Natural killer cell (primary cell): Measurements from ENCODE around the gene ABCC2. TPM values are rescaled to one million over a fixed set of nuclear protein-coding genes. Genes with fewer than 3 reads are reported as not detected.
A peak's percentile ranks its signal among the peaks of the same experiment; 100 is the strongest.

ENCODE experiments used
- ATAC-seq, 3 donors: fragments of 150-1000 bp in 2 of 3; fragments of 200-7000 bp in 1 of 3; cut with Tn5 transposase; 1 replicate in 1 of 3; 2 replicates in 2 of 3; pipeline ENCODE4 v1.10.0; 2021; ENCODE audit warnings: mild to moderate bottlenecking in 2 of 3, moderate library complexity in 2 of 3
- DNase-seq, 2 donors: peaks; one replicate each; pipeline versions ENCODE4 v3.0.0 to v3.0.0-alpha.2; 2013 to 2021; ENCODE audit warnings: mixed read lengths in 1 of 2
- H3K27ac ChIP-seq: one replicate; pipeline ENCODE4 v1.5.1; 2013; ENCODE audit warnings: mild to moderate bottlenecking, low read length
- H3K27me3 ChIP-seq: one replicate; pipeline ENCODE4 v1.6.1; 2013; ENCODE audit warnings: low read length; ENCODE audit not compliant: control insufficient read depth, insufficient read depth
- H3K36me3 ChIP-seq: one replicate; pipeline ENCODE4 v1.6.1; 2013; ENCODE audit warnings: low read length; ENCODE audit not compliant: control insufficient read depth, insufficient read depth
- H3K4me1 ChIP-seq: one replicate; pipeline ENCODE4 v1.6.1; 2013; ENCODE audit warnings: low read length; ENCODE audit not compliant: control insufficient read depth, insufficient read depth
- H3K4me3 ChIP-seq: one replicate; pipeline ENCODE4 v1.5.1; 2013; ENCODE audit warnings: low read length
- H3K9me3 ChIP-seq: one replicate; pipeline ENCODE4 v1.6.1; 2013; ENCODE audit warnings: low read length; ENCODE audit not compliant: control insufficient read depth, insufficient read depth
- H3K27ac Mint-ChIP-seq, 2 donors: one replicate each; pipeline ENCODE4 v1.8.0; 2022; ENCODE audit warnings: mild to moderate bottlenecking in 2 of 2, mixed read lengths in 2 of 2, moderate library complexity in 1 of 2
- H3K27me3 Mint-ChIP-seq, 2 donors: one replicate each; pipeline ENCODE4 v1.8.0; 2022; ENCODE audit warnings: low read depth in 2 of 2, mixed read lengths in 2 of 2
- H3K36me3 Mint-ChIP-seq: one replicate; pipeline ENCODE4 v1.8.0; 2022; ENCODE audit warnings: mixed read lengths
- H3K4me1 Mint-ChIP-seq, 2 donors: one replicate each; pipeline ENCODE4 v1.8.0; 2022; ENCODE audit warnings: mixed read lengths in 2 of 2
- H3K4me3 Mint-ChIP-seq: one replicate; pipeline ENCODE4 v1.8.0; 2022; ENCODE audit warnings: mild to moderate bottlenecking, moderate library complexity, mixed read lengths
- H3K9me3 Mint-ChIP-seq, 2 donors: one replicate each; pipeline ENCODE4 v1.8.0; 2022; ENCODE audit warnings: mixed read lengths in 2 of 2
- WGBS: methylation state at CpG from one replicate; pipeline ENCODE4 v1.1.7; 2013; ENCODE audit warnings: missing lambda C conversion rate; ENCODE audit not compliant: insufficient coverage; 5-methylcytosine and 5-hydroxymethylcytosine counted together
- intact Hi-C: fragments of 100-400 bp; cut with micrococcal nuclease; formaldehyde crosslinking; loops from one replicate; pipeline ENCODE4 v1.14.2; 2022
- total RNA-seq, 4 donors: library from RNA; stranded (reverse); fragments of 120-200 nt in 1 of 4; gene quantifications; one replicate each; pipeline versions ENCODE4 v1.2.3 to v1.2.4, GENCODE V29; 2013 to 2022
- TF ChIP-seq, protein P1 (sequence below): fragments of 200-600 bp; IDR thresholded peaks from one replicate; pipeline ENCODE4 v1.8.0; 2022; ENCODE audit warnings: antibody characterized with exemption

The ABCC2 gene
- total RNA-seq, 3 donors from 2014 or later (not counting 1 experiment from before 2014, with no cell fraction given), result 1.3 to 3.4 (median 2.7) TPM

DNA sequence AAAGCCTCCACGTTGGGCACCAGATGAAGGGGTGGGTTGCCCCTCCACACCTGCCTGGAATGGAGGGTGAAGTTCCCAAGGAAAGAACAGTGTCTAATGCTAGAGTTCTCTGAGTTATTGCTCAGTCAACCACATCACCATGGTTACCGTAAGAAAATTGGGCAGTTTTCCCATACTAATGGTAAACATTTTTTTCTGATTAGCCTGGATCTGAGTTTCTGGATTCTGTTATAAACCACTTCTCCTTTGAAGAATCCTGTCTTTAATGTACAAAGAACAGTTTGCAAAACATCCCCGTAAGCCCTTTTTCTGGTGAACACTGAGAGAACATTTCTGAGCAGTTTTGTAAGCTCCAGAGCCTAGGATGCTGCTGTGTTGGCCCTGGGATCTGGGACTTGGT is 45.5 kb downstream of the ABCC2 start:
- no peak overlapping the region for H3K27ac ChIP-seq
- Mint-ChIP-seq H3K4me3 (no peak overlapping the region), H3K9me3 (peaks cover 0 to 5% of the 10 kb centered on the region in 2 donors), H3K36me3 (no peaks in the 10 kb centered on the region), H3K4me1 (peaks cover 7 to 16% of the 10 kb centered on the region in 2 donors), H3K27me3 (no peaks in the 10 kb centered on the region), H3K27ac (no peak overlapping the region)
- H3K36me3 ChIP-seq, result no peaks in the 10 kb centered on the region
- no peak overlapping the region for H3K4me3 ChIP-seq
- ATAC-seq (no peak), DNase-seq (no peak)
- TF ChIP-seq, protein P1, sequence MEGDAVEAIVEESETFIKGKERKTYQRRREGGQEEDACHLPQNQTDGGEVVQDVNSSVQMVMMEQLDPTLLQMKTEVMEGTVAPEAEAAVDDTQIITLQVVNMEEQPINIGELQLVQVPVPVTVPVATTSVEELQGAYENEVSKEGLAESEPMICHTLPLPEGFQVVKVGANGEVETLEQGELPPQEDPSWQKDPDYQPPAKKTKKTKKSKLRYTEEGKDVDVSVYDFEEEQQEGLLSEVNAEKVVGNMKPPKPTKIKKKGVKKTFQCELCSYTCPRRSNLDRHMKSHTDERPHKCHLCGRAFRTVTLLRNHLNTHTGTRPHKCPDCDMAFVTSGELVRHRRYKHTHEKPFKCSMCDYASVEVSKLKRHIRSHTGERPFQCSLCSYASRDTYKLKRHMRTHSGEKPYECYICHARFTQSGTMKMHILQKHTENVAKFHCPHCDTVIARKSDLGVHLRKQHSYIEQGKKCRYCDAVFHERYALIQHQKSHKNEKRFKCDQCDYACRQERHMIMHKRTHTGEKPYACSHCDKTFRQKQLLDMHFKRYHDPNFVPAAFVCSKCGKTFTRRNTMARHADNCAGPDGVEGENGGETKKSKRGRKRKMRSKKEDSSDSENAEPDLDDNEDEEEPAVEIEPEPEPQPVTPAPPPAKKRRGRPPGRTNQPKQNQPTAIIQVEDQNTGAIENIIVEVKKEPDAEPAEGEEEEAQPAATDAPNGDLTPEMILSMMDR, result no peak
- peaks cover 6% of the 10 kb centered on the region for H3K9me3 ChIP-seq
- no peaks in the 10 kb centered on the region for H3K27me3 ChIP-seq
- H3K4me1 ChIP-seq, result peaks cover 6% of the 10 kb centered on the region
- WGBS, result 97% methylated on average over 2 of the region's 3 CpGs
- intact Hi-C loops, result no loop called here

DNA sequence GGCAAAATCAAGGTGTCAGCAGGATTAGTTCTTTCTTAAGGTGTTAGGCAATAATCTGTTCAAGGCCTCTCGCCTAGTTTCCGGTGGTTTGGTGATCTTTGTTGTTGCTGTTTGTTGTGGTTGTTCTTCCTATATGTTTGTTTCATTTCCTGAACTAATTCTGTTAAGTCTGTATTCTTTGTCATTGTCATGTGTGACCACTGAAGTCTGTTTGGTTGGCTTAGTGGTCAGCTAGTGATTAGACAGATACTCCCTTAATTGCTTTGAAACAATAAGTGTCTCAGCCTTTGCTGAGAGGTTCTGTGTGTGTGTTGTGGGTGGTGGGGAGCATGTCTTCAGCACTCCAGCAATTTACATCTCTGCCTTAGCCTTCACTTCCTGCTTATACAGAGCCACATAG is 46.0 kb downstream of the ABCC2 start:
- H3K27me3 Mint-ChIP-seq, result no peaks in the 10 kb centered on the region
- peak overlapping the region in 1 of 2 donors; percentile 65 for H3K27ac Mint-ChIP-seq
- no peak overlapping the region for H3K4me3 Mint-ChIP-seq
- H3K27ac ChIP-seq, result no peak overlapping the region
- WGBS, result 25% methylated on average over 2 of the region's 2 CpGs
- peaks cover 6% of the 10 kb centered on the region for H3K4me1 ChIP-seq
- peaks cover 6% of the 10 kb centered on the region for H3K9me3 ChIP-seq
- H3K36me3 ChIP-seq, result no peaks in the 10 kb centered on the region
- H3K4me1 Mint-ChIP-seq, result peaks cover 7 to 16% of the 10 kb centered on the region in 2 donors
- ATAC-seq (peak in 1 of 3 donors; percentile 66), DNase-seq (peak in 1 of 2 donors; percentile 15)
- no peak overlapping the region for H3K4me3 ChIP-seq
- intact Hi-C loops, result no loop called here
- no peaks in the 10 kb centered on the region for H3K36me3 Mint-ChIP-seq
- no peaks in the 10 kb centered on the region for H3K27me3 ChIP-seq
- H3K9me3 Mint-ChIP-seq, result peaks cover 0 to 5% of the 10 kb centered on the region in 2 donors
- TF ChIP-seq, protein P1, result no peak

DNA sequence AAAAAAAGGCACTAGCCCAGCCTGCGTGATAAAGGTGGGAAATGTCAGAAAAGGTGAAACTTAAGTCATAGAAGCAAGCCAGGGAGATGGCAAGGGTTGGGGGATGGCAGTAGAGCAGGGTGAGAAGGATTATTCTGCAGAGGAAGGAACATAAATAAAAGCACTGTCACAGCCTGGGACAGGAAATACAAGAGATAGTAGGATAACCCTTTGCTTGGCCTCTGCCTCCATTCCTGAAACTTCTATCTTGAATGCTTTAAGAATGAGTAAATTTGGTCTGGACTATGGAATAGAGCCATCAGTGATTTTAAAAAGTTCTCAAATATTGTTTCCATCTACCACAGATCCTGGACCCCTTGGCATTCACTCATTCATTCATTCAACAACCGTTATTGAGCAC is 50.0 kb downstream of the ABCC2 start:
- H3K4me3 ChIP-seq, result no peak overlapping the region
- ATAC-seq (no peak), DNase-seq (no peak)
- peaks cover 0 to 5% of the 10 kb centered on the region in 2 donors for H3K9me3 Mint-ChIP-seq
- no peaks in the 10 kb centered on the region for H3K27me3 ChIP-seq
- H3K27me3 Mint-ChIP-seq, result no peaks in the 10 kb centered on the region
- 91% methylated on average over 2 of the region's 2 CpGs for WGBS
- H3K36me3 ChIP-seq, result no peaks in the 10 kb centered on the region
- peaks cover 6% of the 10 kb centered on the region for H3K9me3 ChIP-seq
- H3K4me3 Mint-ChIP-seq, result no peak overlapping the region
- intact Hi-C loops, result no loop called here
- no peak overlapping the region for H3K27ac Mint-ChIP-seq
- H3K36me3 Mint-ChIP-seq, result no peaks in the 10 kb centered on the region
- peaks cover 6% of the 10 kb centered on the region for H3K4me1 ChIP-seq
- TF ChIP-seq, protein P1, result no peak
- peaks cover 7 to 16% of the 10 kb centered on the region in 2 donors for H3K4me1 Mint-ChIP-seq
- H3K27ac ChIP-seq, result no peak overlapping the region

DNA sequence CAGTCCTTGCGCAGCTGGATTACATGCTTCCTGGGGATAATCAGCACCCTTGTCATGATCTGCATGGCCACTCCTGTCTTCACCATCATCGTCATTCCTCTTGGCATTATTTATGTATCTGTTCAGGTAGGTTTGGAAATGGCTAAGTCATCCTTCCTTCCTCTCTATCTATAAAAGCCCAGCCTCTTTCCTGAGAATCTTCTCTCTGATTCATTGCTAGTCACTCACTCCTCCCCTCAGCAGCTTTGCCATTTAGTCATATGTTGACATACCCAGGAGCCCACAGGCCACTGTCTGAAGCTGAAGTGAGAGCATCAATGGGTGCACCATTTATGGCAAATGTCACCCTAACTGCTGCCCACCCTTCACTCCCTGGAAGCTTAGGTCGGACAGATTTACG is 52.0 kb downstream of the ABCC2 start:
- no peaks in the 10 kb centered on the region for H3K36me3 Mint-ChIP-seq
- no peak overlapping the region for H3K27ac ChIP-seq
- no peak overlapping the region for H3K4me3 Mint-ChIP-seq
- DNase-seq (no peak), ATAC-seq (no peak)
- no peaks in the 10 kb centered on the region for H3K27me3 Mint-ChIP-seq
- no peaks in the 10 kb centered on the region for H3K4me1 ChIP-seq
- H3K9me3 ChIP-seq, result no peaks in the 10 kb centered on the region
- intact Hi-C loops, result no loop called here
- no peak overlapping the region for H3K27ac Mint-ChIP-seq
- H3K27me3 ChIP-seq, result no peaks in the 10 kb centered on the region
- TF ChIP-seq, protein P1, result no peak
- no peaks in the 10 kb centered on the region for H3K9me3 Mint-ChIP-seq
- 74% methylated on average over 4 of the region's 4 CpGs for WGBS
- no peaks in the 10 kb centered on the region for H3K36me3 ChIP-seq
- peaks cover 0 to 5% of the 10 kb centered on the region in 2 donors for H3K4me1 Mint-ChIP-seq
- no peak overlapping the region for H3K4me3 ChIP-seq
